K562 (cell line): Measurements from ENCODE around the gene ABCB9.

Source experiments
- KAT8 ChIP-seq: fragments of 450-650 bp; IDR thresholded peaks from 2 replicates; pipeline ENCODE4 v1.6.1; 2016; ENCODE audit warnings: low read depth, mild to moderate bottlenecking
- KLF6 ChIP-seq: fragments of 250-450 bp; sonication (Bioruptor Pico); IDR thresholded peaks from 2 replicates; pipeline ENCODE4 v1.4.0; 2020; ENCODE audit warnings: mild to moderate bottlenecking, moderate library complexity, borderline replicate concordance
- L3MBTL2 ChIP-seq: fragments of 450-650 bp; IDR thresholded peaks from 2 replicates; pipeline ENCODE4 v1.6.1; 2016; ENCODE audit warnings: mild to moderate bottlenecking, moderate library complexity
- POLR2A ChIP-seq: fragments of 450-650 bp; conservative IDR thresholded peaks from 2 replicates; pipeline ENCODE4 v1.6.1; 2016
- RBM22 ChIP-seq: fragments of 200-400 bp; formaldehyde crosslinking; IDR thresholded peaks from 2 replicates; pipeline ENCODE4 v1.6.1; 2018; ENCODE audit warnings: low read length, low read depth; ENCODE audit not compliant: poor library complexity, severe bottlenecking
- RBM25 ChIP-seq: fragments of 200-400 bp; formaldehyde crosslinking; IDR thresholded peaks from 2 replicates; pipeline ENCODE4 v1.6.1; 2018; ENCODE audit warnings: low read length, low read depth, moderate library complexity; ENCODE audit not compliant: severe bottlenecking
- RNF2 ChIP-seq: sonication (generic); IDR thresholded peaks from 2 replicates; pipeline ENCODE4 v1.6.1; 2016
- SMC3 ChIP-seq: conservative IDR thresholded peaks from 2 replicates; pipeline ENCODE4 v1.6.1; 2011; ENCODE audit warnings: low read depth, low read length, improper control_type of control experiment; ENCODE audit not compliant: insufficient read depth
- SRSF9 ChIP-seq: fragments of 200-400 bp; formaldehyde crosslinking; IDR thresholded peaks from 2 replicates; pipeline ENCODE4 v1.6.1; 2017; ENCODE audit warnings: low read depth, low read length, borderline replicate concordance
- TRIM28 ChIP-seq: fragments of 450-650 bp; IDR thresholded peaks from 2 replicates; pipeline ENCODE4 v1.6.1; 2017
- ZNF224 ChIP-seq: sonication (generic); formaldehyde crosslinking; IDR thresholded peaks from 2 replicates; pipeline ENCODE4 v1.8.0; 2022; ENCODE audit warnings: mild to moderate bottlenecking, missing genetic modification reagents
- TF ChIP-seq, protein P1 (sequence below): fragments of 150-350 bp; conservative IDR thresholded peaks from 2 replicates; pipeline ENCODE4 v1.6.1; 2014; ENCODE audit warnings: low read length
- TF ChIP-seq, protein P2 (sequence below): sonication (generic); formaldehyde crosslinking; IDR thresholded peaks from 2 replicates; pipeline ENCODE4 v1.8.0; 2022; ENCODE audit warnings: mild to moderate bottlenecking, missing genetic modification reagents

DNA sequence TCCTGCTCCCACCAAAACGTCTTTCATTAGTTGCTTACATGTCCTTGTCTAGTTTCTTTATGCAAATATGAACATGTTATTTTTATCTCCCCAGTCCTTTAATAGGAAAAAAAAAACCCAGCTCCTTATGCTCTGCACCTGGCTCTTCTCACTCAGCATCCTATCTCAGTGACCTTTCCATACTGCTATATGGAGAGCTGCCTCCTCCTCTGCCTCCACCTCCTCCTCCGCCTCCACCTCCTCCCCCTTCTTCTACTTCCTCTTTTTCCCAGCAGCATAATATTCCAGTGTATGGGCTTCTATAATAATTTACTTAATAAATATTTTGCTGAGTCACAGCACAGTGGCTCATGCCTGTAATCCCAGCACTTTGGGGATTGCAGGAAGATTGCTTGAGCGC is 31.5 kb downstream of the ABCB9 start:
- TF ChIP-seq SMC3 (no peak), RNF2 (no peak), SRSF9 (no peak), TRIM28 (no peak), RBM25 (peak; percentile 51), RBM22 (no peak), KAT8 (no peak), KLF6 (CRISPR knock-in tag) (no peak), L3MBTL2 (no peak), POLR2A (no peak), ZNF224 (CRISPR knock-in tag) (no peak)
- TF ChIP-seq, protein P1, sequence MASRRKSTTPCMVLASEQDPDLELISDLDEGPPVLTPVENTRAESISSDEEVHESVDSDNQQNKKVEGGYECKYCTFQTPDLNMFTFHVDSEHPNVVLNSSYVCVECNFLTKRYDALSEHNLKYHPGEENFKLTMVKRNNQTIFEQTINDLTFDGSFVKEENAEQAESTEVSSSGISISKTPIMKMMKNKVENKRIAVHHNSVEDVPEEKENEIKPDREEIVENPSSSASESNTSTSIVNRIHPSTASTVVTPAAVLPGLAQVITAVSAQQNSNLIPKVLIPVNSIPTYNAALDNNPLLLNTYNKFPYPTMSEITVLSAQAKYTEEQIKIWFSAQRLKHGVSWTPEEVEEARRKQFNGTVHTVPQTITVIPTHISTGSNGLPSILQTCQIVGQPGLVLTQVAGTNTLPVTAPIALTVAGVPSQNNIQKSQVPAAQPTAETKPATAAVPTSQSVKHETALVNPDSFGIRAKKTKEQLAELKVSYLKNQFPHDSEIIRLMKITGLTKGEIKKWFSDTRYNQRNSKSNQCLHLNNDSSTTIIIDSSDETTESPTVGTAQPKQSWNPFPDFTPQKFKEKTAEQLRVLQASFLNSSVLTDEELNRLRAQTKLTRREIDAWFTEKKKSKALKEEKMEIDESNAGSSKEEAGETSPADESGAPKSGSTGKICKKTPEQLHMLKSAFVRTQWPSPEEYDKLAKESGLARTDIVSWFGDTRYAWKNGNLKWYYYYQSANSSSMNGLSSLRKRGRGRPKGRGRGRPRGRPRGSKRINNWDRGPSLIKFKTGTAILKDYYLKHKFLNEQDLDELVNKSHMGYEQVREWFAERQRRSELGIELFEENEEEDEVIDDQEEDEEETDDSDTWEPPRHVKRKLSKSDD = no peak
- TF ChIP-seq, protein P2, sequence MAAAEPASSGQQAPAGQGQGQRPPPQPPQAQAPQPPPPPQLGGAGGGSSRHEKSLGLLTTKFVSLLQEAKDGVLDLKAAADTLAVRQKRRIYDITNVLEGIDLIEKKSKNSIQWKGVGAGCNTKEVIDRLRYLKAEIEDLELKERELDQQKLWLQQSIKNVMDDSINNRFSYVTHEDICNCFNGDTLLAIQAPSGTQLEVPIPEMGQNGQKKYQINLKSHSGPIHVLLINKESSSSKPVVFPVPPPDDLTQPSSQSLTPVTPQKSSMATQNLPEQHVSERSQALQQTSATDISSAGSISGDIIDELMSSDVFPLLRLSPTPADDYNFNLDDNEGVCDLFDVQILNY (CRISPR knock-in tag) = no peak
